ENCODE measurements around the gene LY6G6D.

Gene LY6G6D

GRCh38 chr6:31727717-31728671 is 12.8 kb downstream of the LY6G6D start:
- no peak for DNase-seq (ENCODE audit: extremely low spot score)
- ChIA-PET POLR2A (interaction anchor here (1.0 to 1.7 kb wide), 6 partner anchors 8 to 135 kb away, joined by 3 to 6 read pairs (median 4); partner anchors contain the start of genes CLIC1, HSPA1A, HSPA1B and HSPA1L), CTCF (interaction anchor here (1.2 to 7.2 kb wide), 11 partner anchors 11 to 102 kb away, joined by 3 to 64 read pairs (median 7); partner anchors contain the start of genes CLIC1, LY6G6D and MSH5)
- no peak for TF ChIP-seq CTCF (IDR thresholded peaks at IDR 0.05; ENCODE audit: control extremely low read depth, extremely low read depth, low read depth, missing control alignments)

GRCh38 chr6:31728767-31729514 is 13.8 kb downstream of the LY6G6D start, which contains the start of gene DDAH2:
Gene DDAH2 (minus strand): TSS chr6:31729299. CDS start chr6:31729161, 138 bp downstream.
- DNase-seq (ENCODE audit: extremely low spot score) = no peak
- TF ChIP-seq CTCF (IDR thresholded peaks at IDR 0.05; ENCODE audit: control extremely low read depth, extremely low read depth, low read depth, missing control alignments) = no peak
- ChIA-PET POLR2A (interaction anchor here (0.5 to 1.1 kb wide), 3 partner anchors 86 to 1096 kb away, joined by 4 to 6 read pairs (median 5); partner anchors contain the start of genes HSPA1A, HSPA1B and HSPA1L), CTCF (interaction anchor here (0.7 to 7.2 kb wide), 21 partner anchors 8 to 140 kb away, joined by 3 to 64 read pairs (median 6); partner anchors contain the start of genes ABHD16A, CLIC1, LSM2 and LY6G5C)

- ChIA-PET POLR2A (interaction anchor here (0.5 to 1.1 kb wide), 3 partner anchors 86 to 1097 kb away, joined by 4 to 6 read pairs (median 5); partner anchors contain the start of genes HSPA1A, HSPA1B and HSPA1L), CTCF (interaction anchor here (0.7 to 7.2 kb wide), 23 partner anchors 9 to 139 kb away, joined by 3 to 64 read pairs (median 6); partner anchors contain the start of genes ABHD16A, CLIC1, LSM2 and LY6G5C)
- TF ChIP-seq CTCF (IDR thresholded peaks at IDR 0.05; ENCODE audit: control extremely low read depth, extremely low read depth, low read depth, missing control alignments) = peak; percentile 87
- peak; percentile 79 for DNase-seq (ENCODE audit: extremely low spot score)
These were observed 14.4 kb downstream of the LY6G6D start for GRCh38 chr6:31729515-31729978.

DNA sequence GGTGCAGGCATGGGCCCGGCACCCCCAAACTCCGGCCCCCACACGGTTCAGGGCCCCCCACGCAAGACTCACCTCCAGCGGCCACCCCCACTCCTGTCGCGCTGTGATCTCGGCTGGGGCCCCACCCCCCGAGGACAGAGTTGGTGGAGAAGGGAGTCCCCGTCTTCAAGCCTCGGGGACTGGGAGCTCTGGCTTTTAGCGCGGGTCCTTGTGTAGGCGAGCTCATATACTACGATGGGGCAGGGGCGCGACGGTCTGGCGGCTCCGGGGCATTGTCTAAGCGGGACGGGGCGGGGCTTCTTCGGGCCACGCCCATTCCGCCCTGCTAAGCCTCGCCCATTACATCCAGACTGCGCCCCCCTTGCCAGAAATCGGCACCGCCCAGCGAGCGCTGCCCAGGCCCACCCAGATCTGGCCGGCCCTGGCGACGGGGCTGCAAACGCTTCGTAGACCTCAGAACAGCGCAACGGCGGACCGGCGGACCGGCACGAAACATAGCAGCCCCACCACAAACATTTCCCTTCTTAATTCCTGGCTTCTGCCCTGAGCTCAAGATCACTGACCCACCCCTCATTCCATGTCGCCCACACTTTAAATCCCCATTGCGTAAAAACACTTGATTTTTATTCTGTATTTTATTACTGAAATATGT is 15.0 kb downstream of the LY6G6D start:
- DNase-seq (ENCODE audit: extremely low spot score) = peak; percentile 83
- ChIA-PET CTCF (interaction anchor here (0.7 to 7.2 kb wide), 26 partner anchors 9 to 138 kb away, joined by 3 to 64 read pairs (median 6); partner anchors contain the start of genes ABHD16A, C6orf47, CLIC1 and LSM2), POLR2A (interaction anchor here (0.5 to 1.1 kb wide), 3 partner anchors 9 to 97 kb away, joined by 4 to 6 read pairs (median 6); partner anchors contain the start of genes HSPA1A, HSPA1B and HSPA1L)
- TF ChIP-seq CTCF (IDR thresholded peaks at IDR 0.05; ENCODE audit: control extremely low read depth, extremely low read depth, low read depth, missing control alignments) = no peak

DNA sequence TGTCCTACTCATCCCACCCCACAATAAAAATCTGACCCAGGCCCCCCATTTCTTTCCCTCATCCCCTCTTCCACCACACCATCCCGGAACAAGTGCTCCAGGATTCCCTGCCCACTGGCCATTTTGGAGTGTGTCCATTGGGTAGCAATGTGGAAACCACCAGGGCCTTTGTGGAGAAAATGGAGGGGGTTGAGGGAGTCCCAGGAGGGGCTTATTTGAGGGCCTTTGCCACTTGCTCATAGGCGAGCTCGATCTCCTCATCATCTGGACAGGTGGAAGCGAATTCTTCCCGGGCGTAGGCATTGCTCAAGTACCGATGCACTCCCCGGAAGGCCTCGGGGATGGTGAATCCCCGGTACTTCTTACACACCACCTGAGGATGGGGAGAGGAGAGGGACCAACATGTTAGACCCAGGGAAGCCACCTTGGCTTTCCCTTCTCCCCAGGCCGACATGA is 15.5 kb downstream of the LY6G6D start:
- POLR2A ChIA-PET = interaction anchor here (0.5 kb wide), 1 partner anchor 9 kb away, joined by 6 read pairs; no protein-coding TSS in a partner anchor
- TF ChIP-seq CTCF (IDR thresholded peaks at IDR 0.05; ENCODE audit: control extremely low read depth, extremely low read depth, low read depth, missing control alignments) = no peak
- DNase-seq (ENCODE audit: extremely low spot score) = no peak
- CTCF ChIA-PET = interaction anchor here (0.8 to 7.2 kb wide), 19 partner anchors 8 to 138 kb away, joined by 3 to 64 read pairs (median 4); partner anchors contain the start of genes C6orf47, CLIC1, LSM2 and LY6G6D

Data from GM10248 (cell line).